PC-3 (cell line): ENCODE results near the gene MCU. TPM values are rescaled to one million over a fixed set of nuclear protein-coding genes. Genes with fewer than 3 reads are reported as not detected.

ENCODE experiments used
- ATAC-seq: fragments of 200-7000 bp; cut with Tn5 transposase; 2 replicates; pipeline ENCODE4 v1.9.1; 2020; ENCODE audit warnings: mild to moderate bottlenecking, moderate library complexity
- BruUV-seq: library from RNA; stranded (reverse); fragments of 400-500 nt; replicated peaks from 2 replicates; lab custom pipeline; 2021; lab: Mats Ljungman, UMichigan
- CTCF ChIA-PET: fragments of 300-600 bp; sonication (Branson Sonifier 250); formaldehyde crosslinking; loops from one replicate; lab custom pipeline; 2022; ENCODE audit warnings: antibody characterized with exemption; lab: Charles Lee
- POLR2A ChIA-PET: fragments of 300-600 bp; sonication (Branson Sonifier 250); formaldehyde crosslinking; loops from one replicate; lab custom pipeline; 2022; ENCODE audit warnings: antibody characterized with exemption; ENCODE audit not compliant: unreplicated experiment; lab: Charles Lee
- DNase-seq: peaks from one replicate; pipeline ENCODE4 v3.0.0-alpha.2; 2015
- H2AFZ ChIP-seq: fragments of 300-600 bp; sonication (generic); 2 replicates; pipeline ENCODE4 v1.6.0; 2016; ENCODE audit warnings: antibody characterized with exemption, low read length
- H3F3A ChIP-seq: fragments of 300-600 bp; sonication (generic); one replicate; pipeline ENCODE4 v1.6.0; 2017; ENCODE audit warnings: antibody characterized with exemption, low read length, control low read depth, mild to moderate bottlenecking; ENCODE audit not compliant: unreplicated experiment
- H3K27ac ChIP-seq: fragments of 300-600 bp; sonication (generic); 2 replicates; pipeline ENCODE4 v1.5.1; 2016; ENCODE audit warnings: mild to moderate bottlenecking, low read length
- H3K27me3 ChIP-seq: fragments of 300-600 bp; sonication (generic); 2 replicates; pipeline ENCODE4 v1.6.1; 2016; ENCODE audit warnings: low read length, mixed read lengths
- H3K36me3 ChIP-seq: fragments of 300-600 bp; sonication (generic); 2 replicates; pipeline ENCODE4 v1.6.1; 2016; ENCODE audit warnings: low read depth, mixed run types, low read length, mixed read lengths
- H3K4me1 ChIP-seq: fragments of 300-600 bp; sonication (generic); 2 replicates; pipeline ENCODE4 v1.5.1; 2016; ENCODE audit warnings: low read length; ENCODE audit not compliant: insufficient read depth
- H3K4me2 ChIP-seq: fragments of 300-600 bp; sonication (generic); 2 replicates; pipeline ENCODE4 v1.6.0; 2016; ENCODE audit warnings: low read length
- H3K4me3 ChIP-seq: fragments of 300-600 bp; sonication (generic); 2 replicates; pipeline ENCODE4 v1.5.1; 2016; ENCODE audit warnings: mild to moderate bottlenecking, low read length, mixed read lengths
- H3K79me2 ChIP-seq: fragments of 300-600 bp; sonication (generic); 2 replicates; pipeline ENCODE4 v1.6.1; 2017; ENCODE audit warnings: low read length, mixed read lengths
- H3K9ac ChIP-seq: fragments of 300-600 bp; sonication (generic); 2 replicates; pipeline ENCODE4 v1.6.0; 2016; ENCODE audit warnings: mild to moderate bottlenecking, low read length
- H3K9me2 ChIP-seq: fragments of 300-600 bp; sonication (generic); replicated peaks from 2 replicates; pipeline ENCODE4 v1.6.1; 2016; ENCODE audit warnings: mixed run types, low read length, mixed read lengths
- H3K9me3 ChIP-seq: fragments of 300-600 bp; sonication (generic); 2 replicates; pipeline ENCODE4 v1.6.1; 2016; ENCODE audit warnings: low read length, mixed read lengths
- H4K20me1 ChIP-seq: fragments of 300-600 bp; sonication (generic); 2 replicates; pipeline ENCODE4 v1.6.1; 2016; ENCODE audit warnings: low read length, mixed read lengths
- EZH2 ChIP-seq: fragments of 300-600 bp; sonication (generic); IDR thresholded peaks from one replicate; pipeline ENCODE4 v1.6.1; 2017; ENCODE audit warnings: antibody characterized with exemption, mild to moderate bottlenecking, low read length; ENCODE audit not compliant: unreplicated experiment
- EZH2phosphoT487 ChIP-seq: fragments of 300-600 bp; sonication (generic); IDR thresholded peaks from 2 replicates; pipeline ENCODE4 v1.6.1; 2018; ENCODE audit warnings: mild to moderate bottlenecking, antibody characterized with exemption, low read length, borderline replicate concordance
- intact Hi-C: fragments of 100-400 bp; cut with micrococcal nuclease; formaldehyde crosslinking; loops from 2 replicates; pipeline ENCODE4 v1.9.0; 2023
- total RNA-seq: library from RNA; depleted of rRNA; stranded (reverse); fragments of >200 nt; gene quantifications from 2 replicates; pipeline ENCODE4 v1.2.3, GENCODE V29; 2014
- TF ChIP-seq, protein P1 (sequence below): fragments of 300-600 bp; sonication (generic); conservative IDR thresholded peaks from 2 replicates; pipeline ENCODE4 v1.5.1; 2017; ENCODE audit warnings: antibody characterized with exemption, low read depth, mild to moderate bottlenecking, low read length

MCU gene
- total RNA-seq, 1 experiment from 2014 or later = 21.5 TPM

DNA sequence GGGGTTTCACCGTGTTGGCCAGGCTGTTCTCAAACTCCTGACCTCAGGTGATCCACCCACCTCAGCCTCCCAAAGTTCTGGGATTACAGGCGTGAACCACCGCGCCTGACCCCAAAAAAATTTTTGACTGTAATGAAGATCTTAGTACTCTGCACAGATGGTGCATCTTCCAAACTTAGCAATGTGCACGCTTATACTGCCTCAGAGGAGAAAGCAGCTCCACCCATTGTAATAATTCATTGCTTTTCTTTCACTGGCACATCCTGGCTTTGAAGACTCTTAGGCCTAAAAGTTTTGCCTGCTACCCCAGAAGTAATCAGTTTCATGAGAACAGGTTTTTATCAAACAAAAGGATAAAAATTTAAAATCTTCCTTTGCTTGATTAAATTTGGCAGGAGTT lies 149.5 kb downstream of the MCU start:
- Histone ChIP-seq H3K9ac (no peak overlapping the region), H3K9me3 (no peaks in the 10 kb centered on the region), H3F3A (no peaks in the 10 kb centered on the region), H4K20me1 (no peaks in the 10 kb centered on the region), H3K9me2 (no peaks in the 10 kb centered on the region), H3K27ac (no peak overlapping the region), H3K4me1 (peaks cover 10% of the 10 kb centered on the region), H3K4me2 (no peak overlapping the region), H3K4me3 (no peak overlapping the region), H2AFZ (no peak overlapping the region), H3K79me2 (no peaks in the 10 kb centered on the region), H3K36me3 (no peaks in the 10 kb centered on the region), H3K27me3 (no peaks in the 10 kb centered on the region)
- intact Hi-C loops = no loop called here
- ChIA-PET POLR2A (no interaction called here), CTCF (interaction anchor here (0.6 kb wide), 1 partner anchor 132 kb away, joined by 12 read pairs; no protein-coding TSS in a partner anchor)
- ATAC-seq (no peak), DNase-seq (no peak)
- no TSS peak for BruUV-seq
- TF ChIP-seq, protein P1, sequence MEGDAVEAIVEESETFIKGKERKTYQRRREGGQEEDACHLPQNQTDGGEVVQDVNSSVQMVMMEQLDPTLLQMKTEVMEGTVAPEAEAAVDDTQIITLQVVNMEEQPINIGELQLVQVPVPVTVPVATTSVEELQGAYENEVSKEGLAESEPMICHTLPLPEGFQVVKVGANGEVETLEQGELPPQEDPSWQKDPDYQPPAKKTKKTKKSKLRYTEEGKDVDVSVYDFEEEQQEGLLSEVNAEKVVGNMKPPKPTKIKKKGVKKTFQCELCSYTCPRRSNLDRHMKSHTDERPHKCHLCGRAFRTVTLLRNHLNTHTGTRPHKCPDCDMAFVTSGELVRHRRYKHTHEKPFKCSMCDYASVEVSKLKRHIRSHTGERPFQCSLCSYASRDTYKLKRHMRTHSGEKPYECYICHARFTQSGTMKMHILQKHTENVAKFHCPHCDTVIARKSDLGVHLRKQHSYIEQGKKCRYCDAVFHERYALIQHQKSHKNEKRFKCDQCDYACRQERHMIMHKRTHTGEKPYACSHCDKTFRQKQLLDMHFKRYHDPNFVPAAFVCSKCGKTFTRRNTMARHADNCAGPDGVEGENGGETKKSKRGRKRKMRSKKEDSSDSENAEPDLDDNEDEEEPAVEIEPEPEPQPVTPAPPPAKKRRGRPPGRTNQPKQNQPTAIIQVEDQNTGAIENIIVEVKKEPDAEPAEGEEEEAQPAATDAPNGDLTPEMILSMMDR = no peak
- no peak for TF ChIP-seq EZH2

DNA sequence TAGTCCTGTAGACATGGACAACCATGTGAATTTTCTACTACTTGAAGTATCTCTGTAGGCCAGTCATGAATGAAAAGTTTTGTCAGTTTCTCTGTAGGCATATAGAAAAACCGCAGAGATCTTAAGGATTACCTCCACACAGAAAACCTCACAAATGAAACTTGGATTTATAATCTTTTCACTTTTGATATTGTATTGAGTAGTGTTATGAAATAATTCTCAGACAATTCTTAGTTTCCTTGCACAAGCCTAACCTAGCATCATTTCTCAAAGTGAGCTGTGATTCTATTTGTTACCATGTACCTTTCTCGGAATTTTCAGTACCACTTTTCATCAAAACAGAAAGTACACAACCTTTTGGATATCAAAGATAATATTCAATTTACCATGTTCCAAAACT lies 150.2 kb downstream of the MCU start:
- POLR2A ChIA-PET = no interaction called here
- Histone ChIP-seq H3K9ac (no peak overlapping the region), H3K9me2 (no peaks in the 10 kb centered on the region), H3K4me1 (peaks cover 17% of the 10 kb centered on the region), H2AFZ (no peak overlapping the region), H3K9me3 (no peaks in the 10 kb centered on the region), H3K36me3 (no peaks in the 10 kb centered on the region), H3K4me3 (no peak overlapping the region), H3K27ac (no peak overlapping the region), H3F3A (no peaks in the 10 kb centered on the region), H3K27me3 (no peaks in the 10 kb centered on the region), H3K79me2 (no peaks in the 10 kb centered on the region), H3K4me2 (no peak overlapping the region), H4K20me1 (no peaks in the 10 kb centered on the region)
- TF ChIP-seq EZH2phosphoT487 (no peak), EZH2 (no peak)
- TF ChIP-seq, protein P1 = no peak
- no peak for DNase-seq
- intact Hi-C loops = no loop called here
- no TSS peak for BruUV-seq
- CTCF ChIA-PET = no interaction called here
- no peak for ATAC-seq

DNA sequence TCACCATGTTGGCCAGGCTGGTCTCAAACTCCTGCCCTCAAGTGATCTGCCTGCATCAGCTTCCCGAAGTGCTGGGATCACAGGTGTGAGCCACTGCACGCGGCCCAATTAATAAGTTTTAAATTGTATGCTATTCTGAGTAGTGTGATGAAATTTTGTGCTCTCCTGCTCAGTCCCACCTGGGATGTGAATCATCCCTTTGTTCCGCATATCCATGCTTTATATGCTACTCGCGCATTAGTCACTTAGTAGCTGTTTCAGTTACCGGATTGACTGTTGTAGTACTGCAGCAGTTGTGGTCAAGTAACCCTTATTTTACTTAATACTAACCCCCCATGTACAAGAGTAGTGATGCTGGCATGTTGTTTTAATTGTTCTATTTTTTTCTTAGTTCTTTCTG lies 154.3 kb downstream of the MCU start:
- 0 out of 2 replicates have a peak, but pooled peaks cover 7% of the 10 kb centered on the region for H3K9me3 ChIP-seq
- no peaks in the 10 kb centered on the region for H3K79me2 ChIP-seq
- H3K4me2 ChIP-seq = peak overlapping the region; percentile 27
- H3F3A ChIP-seq = no peaks in the 10 kb centered on the region
- peak overlapping the region; percentile 8; the same call in 1 of the 2 replicates for H3K27ac ChIP-seq
- no peak overlapping the region for H3K4me3 ChIP-seq
- ATAC-seq = peak; percentile 99
- intact Hi-C loops = loop anchor here (2.0 kb wide), 2 partner anchors 29 to 215 kb away; no protein-coding TSS in a partner anchor
- TF ChIP-seq, protein P1 = no peak
- TF ChIP-seq EZH2phosphoT487 = no peak
- TF ChIP-seq EZH2 = no peak
- H3K4me1 ChIP-seq = peaks cover 25% of the 10 kb centered on the region
- H3K27me3 ChIP-seq = no peaks in the 10 kb centered on the region
- DNase-seq = peak; percentile 100
- no peaks in the 10 kb centered on the region; the same call in 1 of the 2 replicates for H3K36me3 ChIP-seq
- peak overlapping the region; percentile 33 for H2AFZ ChIP-seq
- no peaks in the 10 kb centered on the region for H4K20me1 ChIP-seq
- no TSS peak for BruUV-seq
- no peak overlapping the region for H3K9ac ChIP-seq
- CTCF ChIA-PET = interaction anchor here (0.5 to 1.3 kb wide), 4 partner anchors 9 to 202 kb away, joined by 3 to 20 read pairs (median 4); no protein-coding TSS in a partner anchor
- H3K9me2 ChIP-seq = 0 out of 2 replicates have a peak, but pooled peaks cover 8% of the 10 kb centered on the region
- POLR2A ChIA-PET = interaction anchor here (0.5 to 0.8 kb wide), 5 partner anchors 43 to 250 kb away, joined by 3 to 5 read pairs (median 4); partner anchors contain the start of gene MCU
